KMS-11 (cell line): Measurements from ENCODE around the gene CDC27.
"Not testable (repeated sequence)": the region's sequence is repeated elsewhere in the genome, so short reads cannot be mapped to it uniquely, and the experiment has no call there.

ENCODE experiments used
- H2AFZ ChIP-seq: fragments of 200-600 bp; sonication (generic); 2 replicates; pipeline ENCODE4 v1.6.1; 2016; ENCODE audit warnings: antibody characterized with exemption, mixed run types, low read depth
- H3K27ac ChIP-seq: fragments of 200-600 bp; sonication (generic); 2 replicates; pipeline ENCODE4 v1.6.1; 2016; ENCODE audit warnings: mild to moderate bottlenecking, mixed run types
- H3K27me3 ChIP-seq: fragments of 200-600 bp; sonication (generic); 2 replicates; pipeline ENCODE4 v1.6.1; 2017; ENCODE audit warnings: mild to moderate bottlenecking, low read depth, mixed run types, moderate library complexity; ENCODE audit not compliant: insufficient read depth
- H3K36me3 ChIP-seq: fragments of 200-600 bp; sonication (generic); 2 replicates; pipeline ENCODE4 v1.6.1; 2017; ENCODE audit warnings: mild to moderate bottlenecking, mixed run types; ENCODE audit not compliant: insufficient read depth
- H3K4me1 ChIP-seq: fragments of 200-600 bp; sonication (generic); 2 replicates; pipeline ENCODE4 v1.6.1; 2016; ENCODE audit warnings: mild to moderate bottlenecking, low read depth, mixed run types; ENCODE audit not compliant: poor library complexity, severe bottlenecking
- H3K4me2 ChIP-seq: fragments of 200-600 bp; sonication (generic); 2 replicates; pipeline ENCODE4 v1.7.0; 2016; ENCODE audit warnings: mild to moderate bottlenecking, mixed run types
- H3K4me3 ChIP-seq: fragments of 200-600 bp; sonication (generic); IDR thresholded peaks from 2 replicates; pipeline ENCODE4 v1.6.1; 2017; ENCODE audit warnings: low read depth, low read length, mixed read lengths; ENCODE audit not compliant: insufficient read depth
- H3K79me2 ChIP-seq: fragments of 200-600 bp; sonication (generic); 2 replicates; pipeline ENCODE4 v1.6.1; 2016; ENCODE audit warnings: low read depth, mixed run types; ENCODE audit not compliant: insufficient read depth
- H3K9ac ChIP-seq: fragments of 200-600 bp; sonication (generic); 2 replicates; pipeline ENCODE4 v1.6.1; 2016; ENCODE audit warnings: mild to moderate bottlenecking, mixed run types
- H4K20me1 ChIP-seq: fragments of 200-600 bp; sonication (generic); 2 replicates; pipeline ENCODE4 v1.6.1; 2016; ENCODE audit warnings: mild to moderate bottlenecking, mixed run types; ENCODE audit not compliant: insufficient read depth
- TF ChIP-seq, protein P1 (sequence below): fragments of 200-600 bp; sonication (generic); conservative IDR thresholded peaks from 2 replicates; pipeline ENCODE4 v1.6.1; 2017; ENCODE audit warnings: low read depth, mild to moderate bottlenecking, antibody characterized with exemption, low read length, moderate library complexity, mixed read lengths

The CDC27 gene

DNA sequence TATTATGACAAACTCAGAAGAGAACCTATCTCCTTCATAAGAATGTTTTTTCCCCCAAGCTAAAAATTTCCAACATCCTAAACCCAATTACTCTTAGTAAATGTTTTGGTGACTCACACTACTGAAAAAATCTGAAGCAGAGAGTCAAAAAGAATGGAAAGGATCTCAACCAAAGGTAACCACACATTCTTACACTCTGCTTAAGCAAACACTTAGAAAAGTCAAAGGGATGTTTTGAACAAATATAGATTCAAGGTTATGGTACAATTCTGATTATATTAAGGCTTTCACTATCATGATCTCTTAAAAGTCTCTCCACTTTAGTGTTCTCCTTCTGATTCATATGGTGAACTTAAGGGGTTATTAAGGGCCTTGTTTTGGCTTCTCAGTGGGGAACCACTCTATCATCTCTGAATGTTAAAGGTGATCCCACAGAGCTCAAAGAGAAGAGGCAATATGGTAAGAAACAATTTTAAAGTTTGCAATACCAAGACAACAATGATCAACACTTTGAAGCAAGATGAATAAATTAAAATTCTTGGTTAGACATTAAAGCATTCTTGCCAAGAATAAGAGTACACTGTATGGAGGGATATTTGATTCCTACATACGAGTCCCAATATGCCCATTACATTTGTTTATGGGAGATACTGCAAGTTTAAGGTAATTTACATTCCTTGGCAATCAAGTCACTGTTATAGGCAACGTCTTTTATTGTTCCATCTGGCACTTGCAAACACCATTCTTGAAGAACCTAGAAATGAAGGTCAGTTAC, 69.2 kb downstream of the CDC27 start:
- Histone ChIP-seq H3K4me2 (no peak overlapping the region), H2AFZ (no peak overlapping the region)

DNA sequence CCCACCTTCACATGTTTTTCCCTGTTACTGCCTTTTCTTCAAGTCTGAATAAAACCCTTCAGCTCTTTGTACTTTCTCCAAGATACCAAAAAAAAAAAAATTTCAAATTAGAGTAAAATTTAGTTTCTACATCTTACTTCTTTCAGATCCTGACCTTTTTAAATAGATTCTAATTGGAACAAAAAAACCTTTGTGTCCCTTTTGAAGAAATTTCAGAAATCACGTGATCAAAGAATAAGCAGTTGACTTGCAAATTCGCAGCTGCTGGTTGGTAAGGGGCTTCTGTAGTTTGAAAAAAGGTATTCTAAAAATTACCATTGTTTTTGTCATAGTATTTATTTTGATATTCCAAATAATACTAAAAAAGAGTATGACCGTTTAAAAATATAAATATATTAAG, 71.7 kb downstream of the CDC27 start:
- Histone ChIP-seq H2AFZ (no peak overlapping the region), H3K4me1 (no peaks in the 10 kb centered on the region), H3K4me3 (no peak overlapping the region), H3K27me3 (no peaks in the 10 kb centered on the region), H4K20me1 (no peaks in the 10 kb centered on the region), H3K79me2 (no peaks in the 10 kb centered on the region), H3K27ac (no peak overlapping the region), H3K4me2 (no peak overlapping the region), H3K9ac (no peak overlapping the region), H3K36me3 (0 out of 2 replicates have a peak, but pooled peaks cover 3% of the 10 kb centered on the region)
- TF ChIP-seq, protein P1, sequence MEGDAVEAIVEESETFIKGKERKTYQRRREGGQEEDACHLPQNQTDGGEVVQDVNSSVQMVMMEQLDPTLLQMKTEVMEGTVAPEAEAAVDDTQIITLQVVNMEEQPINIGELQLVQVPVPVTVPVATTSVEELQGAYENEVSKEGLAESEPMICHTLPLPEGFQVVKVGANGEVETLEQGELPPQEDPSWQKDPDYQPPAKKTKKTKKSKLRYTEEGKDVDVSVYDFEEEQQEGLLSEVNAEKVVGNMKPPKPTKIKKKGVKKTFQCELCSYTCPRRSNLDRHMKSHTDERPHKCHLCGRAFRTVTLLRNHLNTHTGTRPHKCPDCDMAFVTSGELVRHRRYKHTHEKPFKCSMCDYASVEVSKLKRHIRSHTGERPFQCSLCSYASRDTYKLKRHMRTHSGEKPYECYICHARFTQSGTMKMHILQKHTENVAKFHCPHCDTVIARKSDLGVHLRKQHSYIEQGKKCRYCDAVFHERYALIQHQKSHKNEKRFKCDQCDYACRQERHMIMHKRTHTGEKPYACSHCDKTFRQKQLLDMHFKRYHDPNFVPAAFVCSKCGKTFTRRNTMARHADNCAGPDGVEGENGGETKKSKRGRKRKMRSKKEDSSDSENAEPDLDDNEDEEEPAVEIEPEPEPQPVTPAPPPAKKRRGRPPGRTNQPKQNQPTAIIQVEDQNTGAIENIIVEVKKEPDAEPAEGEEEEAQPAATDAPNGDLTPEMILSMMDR = no peak

More for the DNA sequence above, 69.2 kb downstream of the CDC27 start:
- H3K4me3 ChIP-seq = no peak overlapping the region
- TF ChIP-seq, protein P1 = no peak
- H3K27ac ChIP-seq = no peak overlapping the region
- H3K79me2 ChIP-seq = no peaks in the 10 kb centered on the region
- H4K20me1 ChIP-seq = no peaks in the 10 kb centered on the region
- H3K36me3 ChIP-seq = 0 out of 2 replicates have a peak, but pooled peaks cover 6% of the 10 kb centered on the region
- no peaks in the 10 kb centered on the region for H3K4me1 ChIP-seq
- no peak overlapping the region for H3K9ac ChIP-seq
- no peaks in the 10 kb centered on the region for H3K27me3 ChIP-seq

DNA sequence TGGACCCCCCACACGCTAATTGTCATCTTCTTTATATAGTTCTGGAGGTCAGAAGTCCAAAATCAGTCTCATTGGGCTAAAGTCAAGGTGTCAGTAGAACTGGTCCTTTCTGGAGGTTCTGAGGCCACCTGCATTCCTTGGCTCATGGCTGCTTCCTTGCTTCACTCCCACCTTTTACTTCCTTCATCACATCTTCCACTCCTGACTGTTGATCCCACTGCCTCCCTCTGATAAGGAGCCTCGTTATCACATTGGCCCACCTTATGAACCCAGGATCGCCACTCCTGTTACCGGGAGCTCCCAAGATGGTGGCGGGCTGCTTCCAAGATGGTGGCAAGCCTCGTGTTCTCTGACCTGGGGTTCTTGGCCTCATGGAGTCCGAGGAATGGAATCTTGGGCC, 83.0 kb downstream of the CDC27 start:
- Histone ChIP-seq H3K27me3 (no peaks in the 10 kb centered on the region), H2AFZ (no peak overlapping the region), H3K4me2 (no peak overlapping the region), H3K9ac (no peak overlapping the region), H3K4me3 (no peak overlapping the region), H3K36me3 (no peaks in the 10 kb centered on the region), H3K27ac (no peak overlapping the region), H3K4me1 (peaks cover 5% of the 10 kb centered on the region), H3K79me2 (no peaks in the 10 kb centered on the region), H4K20me1 (no peaks in the 10 kb centered on the region)
- TF ChIP-seq, protein P1 = no peak

DNA sequence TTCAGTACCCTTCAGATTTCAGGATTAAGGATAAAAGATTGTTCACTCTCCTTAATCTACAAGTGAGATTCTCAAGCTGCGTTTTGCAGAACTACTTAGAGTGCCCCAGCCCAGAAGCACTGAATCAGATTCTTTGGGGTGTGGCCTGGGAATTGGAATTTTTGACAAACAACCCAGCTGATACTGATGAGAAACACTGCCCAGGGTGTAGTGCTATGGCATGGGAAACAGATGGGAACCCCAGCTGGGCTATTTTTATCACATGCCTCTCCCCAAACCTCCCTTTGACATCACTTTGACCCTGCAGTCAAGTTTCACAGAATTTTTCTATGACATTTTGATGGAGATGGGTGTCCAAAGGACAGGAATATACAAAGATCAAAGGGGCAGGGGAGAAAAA, 83.8 kb downstream of the CDC27 start:
- H3K79me2 ChIP-seq, H2AFZ ChIP-seq, H3K4me2 ChIP-seq, H3K27me3 ChIP-seq, H4K20me1 ChIP-seq, H3K36me3 ChIP-seq, H3K9ac ChIP-seq, H3K27ac ChIP-seq, H3K4me3 ChIP-seq: not testable (repeated sequence)
- H3K4me1 ChIP-seq = peaks cover 11% of the 10 kb centered on the region

DNA sequence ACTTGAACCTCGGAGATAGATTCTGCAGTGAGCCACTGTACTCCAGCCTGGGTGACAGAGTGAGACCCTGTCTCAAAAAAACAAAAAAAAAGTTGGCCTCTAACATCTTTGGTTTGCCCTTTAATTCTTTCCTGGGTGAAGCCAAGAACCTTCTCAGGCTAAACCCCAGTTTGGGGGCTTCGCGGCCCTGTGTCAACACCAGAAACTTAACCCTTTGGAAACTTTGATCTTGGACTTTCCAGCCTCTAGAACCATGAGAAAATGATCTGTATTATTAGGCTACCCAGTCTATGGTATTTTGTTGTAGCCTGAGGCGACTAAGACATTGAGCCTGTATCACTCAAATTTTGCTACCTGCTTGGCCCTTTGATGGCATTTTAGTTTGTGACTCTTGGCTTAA, 86.2 kb downstream of the CDC27 start:
- no peak overlapping the region for H2AFZ ChIP-seq
- H3K4me3 ChIP-seq = no peak overlapping the region
- H4K20me1 ChIP-seq = no peaks in the 10 kb centered on the region
- H3K4me2 ChIP-seq = no peak overlapping the region
- H3K27ac ChIP-seq = no peak overlapping the region
- peaks cover 14% of the 10 kb centered on the region; the same call in 1 of the 2 replicates for H3K79me2 ChIP-seq
- H3K9ac ChIP-seq = no peak overlapping the region
- TF ChIP-seq, protein P1 = no peak
- H3K27me3 ChIP-seq = no peaks in the 10 kb centered on the region
- no peaks in the 10 kb centered on the region for H3K36me3 ChIP-seq
- peaks cover 22% of the 10 kb centered on the region for H3K4me1 ChIP-seq
